Ishikawa (cell line): ENCODE results near the gene UCK1.

ENCODE experiments used
- CEBPB ChIP-seq: IDR thresholded peaks from 2 replicates; pipeline ENCODE4 v1.6.1; 2012
- CREB1 ChIP-seq: IDR thresholded peaks from 2 replicates; pipeline ENCODE4 v1.6.1; 2012; ENCODE audit warnings: low read depth
- EGR1 ChIP-seq: IDR thresholded peaks from 2 replicates; pipeline ENCODE4 v1.6.1; 2012
- EP300 ChIP-seq: IDR thresholded peaks from 2 replicates; pipeline ENCODE4 v1.6.1; 2012; ENCODE audit warnings: borderline replicate concordance
- FOXM1 ChIP-seq: IDR thresholded peaks from 2 replicates; pipeline ENCODE4 v1.6.1; 2012; ENCODE audit warnings: low read depth, borderline replicate concordance
- MAX ChIP-seq: IDR thresholded peaks from 2 replicates; pipeline ENCODE4 v1.6.1; 2012
- NFIC ChIP-seq: IDR thresholded peaks from 2 replicates; pipeline ENCODE4 v1.6.1; 2012
- RAD21 ChIP-seq: IDR thresholded peaks from 2 replicates; pipeline ENCODE4 v1.6.1; 2012; ENCODE audit warnings: low read depth
- TAF1 ChIP-seq: IDR thresholded peaks from 2 replicates; pipeline ENCODE4 v1.6.1; 2012; ENCODE audit warnings: low read depth, mild to moderate bottlenecking
- TCF12 ChIP-seq: IDR thresholded peaks from 2 replicates; pipeline ENCODE4 v1.6.1; 2012; ENCODE audit warnings: low read depth
- TEAD4 ChIP-seq: IDR thresholded peaks from 2 replicates; pipeline ENCODE4 v1.6.1; 2012
- USF1 ChIP-seq: IDR thresholded peaks from 2 replicates; pipeline ENCODE4 v1.6.1; 2012
- YY1 ChIP-seq: IDR thresholded peaks from 2 replicates; pipeline ENCODE4 v1.6.1; 2012; ENCODE audit warnings: low read depth
- ZBTB7A ChIP-seq: IDR thresholded peaks from 2 replicates; pipeline ENCODE4 v1.6.1; 2012; ENCODE audit warnings: low read depth
- TF ChIP-seq, protein P1 (sequence below): IDR thresholded peaks from 2 replicates; pipeline ENCODE4 v1.6.1; 2012; ENCODE audit warnings: low read depth, mild to moderate bottlenecking

UCK1 gene

GRCh38 chr9:131491001-131491710, 39.9 kb downstream of the UCK1 start:
- TF ChIP-seq CREB1, result no peak
- no peak for TF ChIP-seq CEBPB
- TF ChIP-seq NFIC, result no peak
- no peak for TF ChIP-seq USF1
- TF ChIP-seq RAD21, result no peak
- TF ChIP-seq TAF1, result no peak
- TF ChIP-seq, protein P1, sequence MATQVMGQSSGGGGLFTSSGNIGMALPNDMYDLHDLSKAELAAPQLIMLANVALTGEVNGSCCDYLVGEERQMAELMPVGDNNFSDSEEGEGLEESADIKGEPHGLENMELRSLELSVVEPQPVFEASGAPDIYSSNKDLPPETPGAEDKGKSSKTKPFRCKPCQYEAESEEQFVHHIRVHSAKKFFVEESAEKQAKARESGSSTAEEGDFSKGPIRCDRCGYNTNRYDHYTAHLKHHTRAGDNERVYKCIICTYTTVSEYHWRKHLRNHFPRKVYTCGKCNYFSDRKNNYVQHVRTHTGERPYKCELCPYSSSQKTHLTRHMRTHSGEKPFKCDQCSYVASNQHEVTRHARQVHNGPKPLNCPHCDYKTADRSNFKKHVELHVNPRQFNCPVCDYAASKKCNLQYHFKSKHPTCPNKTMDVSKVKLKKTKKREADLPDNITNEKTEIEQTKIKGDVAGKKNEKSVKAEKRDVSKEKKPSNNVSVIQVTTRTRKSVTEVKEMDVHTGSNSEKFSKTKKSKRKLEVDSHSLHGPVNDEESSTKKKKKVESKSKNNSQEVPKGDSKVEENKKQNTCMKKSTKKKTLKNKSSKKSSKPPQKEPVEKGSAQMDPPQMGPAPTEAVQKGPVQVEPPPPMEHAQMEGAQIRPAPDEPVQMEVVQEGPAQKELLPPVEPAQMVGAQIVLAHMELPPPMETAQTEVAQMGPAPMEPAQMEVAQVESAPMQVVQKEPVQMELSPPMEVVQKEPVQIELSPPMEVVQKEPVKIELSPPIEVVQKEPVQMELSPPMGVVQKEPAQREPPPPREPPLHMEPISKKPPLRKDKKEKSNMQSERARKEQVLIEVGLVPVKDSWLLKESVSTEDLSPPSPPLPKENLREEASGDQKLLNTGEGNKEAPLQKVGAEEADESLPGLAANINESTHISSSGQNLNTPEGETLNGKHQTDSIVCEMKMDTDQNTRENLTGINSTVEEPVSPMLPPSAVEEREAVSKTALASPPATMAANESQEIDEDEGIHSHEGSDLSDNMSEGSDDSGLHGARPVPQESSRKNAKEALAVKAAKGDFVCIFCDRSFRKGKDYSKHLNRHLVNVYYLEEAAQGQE, result no peak
- TF ChIP-seq TEAD4, result no peak
- no peak for TF ChIP-seq FOXM1

DNA sequence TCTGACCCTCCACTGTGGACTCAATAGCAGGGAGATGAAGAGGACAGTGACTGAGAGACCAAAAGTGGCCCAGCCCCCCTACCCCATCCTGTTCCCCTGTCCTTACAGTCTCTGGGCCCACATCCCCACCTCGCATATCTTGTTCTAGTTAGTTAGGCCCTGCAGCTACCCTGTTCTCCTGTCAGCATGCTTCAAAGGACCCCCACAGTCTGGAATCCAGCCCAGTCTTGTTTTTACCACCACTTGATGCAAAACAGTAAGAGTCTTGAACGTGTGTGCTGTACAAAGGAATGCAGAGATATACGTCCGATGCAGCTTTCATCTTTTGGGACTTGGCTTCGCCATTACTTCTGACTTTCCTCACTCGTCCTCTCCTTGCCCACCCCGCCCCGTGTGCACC, 40.5 kb downstream of the UCK1 start:
- TF ChIP-seq EP300 (no peak), YY1 (no peak), TEAD4 (no peak), EGR1 (no peak), CREB1 (no peak), FOXM1 (no peak), USF1 (no peak), RAD21 (no peak), ZBTB7A (no peak), TCF12 (no peak), CEBPB (no peak), NFIC (no peak), MAX (no peak), TAF1 (no peak)
- TF ChIP-seq, protein P1, result no peak

GRCh38 chr9:131487621-131488031, 43.4 kb downstream of the UCK1 start:
- TF ChIP-seq EP300, result no peak
- TF ChIP-seq RAD21, result no peak
- no peak for TF ChIP-seq MAX
- no peak for TF ChIP-seq FOXM1
- no peak for TF ChIP-seq CREB1
- no peak for TF ChIP-seq EGR1
- no peak for TF ChIP-seq TCF12
- no peak for TF ChIP-seq TEAD4
- TF ChIP-seq TAF1, result no peak
- no peak for TF ChIP-seq NFIC
- TF ChIP-seq YY1, result no peak

DNA sequence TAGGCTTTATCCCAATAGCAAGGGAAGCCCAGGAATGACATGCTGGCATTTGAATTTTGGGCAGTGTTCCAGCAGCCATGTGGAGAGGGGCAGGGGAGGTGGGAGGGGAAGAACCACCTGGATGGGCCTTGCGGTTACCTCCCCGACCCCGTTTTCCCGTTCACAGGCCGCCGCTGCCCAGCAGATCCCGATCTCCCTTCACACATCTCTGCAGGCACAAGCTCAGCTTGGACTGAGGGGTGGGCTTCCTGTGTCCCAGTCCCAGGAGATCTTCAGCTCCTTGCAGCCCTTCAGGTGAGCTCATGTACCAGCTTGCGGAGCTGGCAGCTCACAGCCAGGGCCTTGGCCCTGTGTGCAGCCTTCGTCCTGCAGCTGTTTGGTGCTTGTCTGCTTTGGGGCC, 44.1 kb downstream of the UCK1 start:
- TF ChIP-seq, protein P1, result no peak
- TF ChIP-seq ZBTB7A (no peak), YY1 (no peak), TCF12 (no peak), NFIC (no peak), EP300 (no peak), MAX (no peak), CEBPB (no peak), TAF1 (no peak), RAD21 (no peak), FOXM1 (no peak)
